IMR-90 (cell line): ENCODE data around the gene PLEKHO2. TPM values are rescaled to one million over a fixed set of nuclear protein-coding genes. Genes with fewer than 3 reads are reported as not detected.

Experiments
- ATAC-seq: fragments of 200-7000 bp; cut with Tn5 transposase; 2 replicates; pipeline ENCODE4 v1.9.1; 2020; ENCODE audit warnings: low read depth, mild to moderate bottlenecking, moderate library complexity
- BruUV-seq: library from RNA; stranded (reverse); fragments of 400-500 nt; replicated peaks from 2 replicates; lab custom pipeline; 2021; lab: Mats Ljungman, UMichigan
- CTCF ChIA-PET: fragments of 300-600 bp; formaldehyde crosslinking; extraction: SDS; loops from one replicate; lab custom pipeline; 2021; ENCODE audit warnings: antibody characterized with exemption; lab: Yijun Ruan, JAX
- POLR2A ChIA-PET: fragments of 300-600 bp; sonication (Branson Sonifier 250); formaldehyde crosslinking; loops from one replicate; lab custom pipeline; 2022; ENCODE audit warnings: antibody characterized with exemption; ENCODE audit not compliant: unreplicated experiment; lab: Charles Lee
- DNase-seq: peaks from one replicate; pipeline ENCODE4 v3.0.0; 2013
- H2AFZ ChIP-seq: replicated peaks from 2 replicates; pipeline ENCODE3; 2013; ENCODE audit warnings: low read length, mild to moderate bottlenecking; ENCODE audit not compliant: poor library complexity
- H2AK5ac ChIP-seq: 2 replicates; pipeline ENCODE4 v1.6.1; 2013; ENCODE audit warnings: low read depth, low read length, inconsistent platforms
- H2AK9ac ChIP-seq: replicated peaks from 2 replicates; pipeline ENCODE3; 2013; ENCODE audit warnings: mild to moderate bottlenecking, low read depth, low read length, moderate library complexity; ENCODE audit not compliant: poor library complexity
- H2BK120ac ChIP-seq: 2 replicates; pipeline ENCODE4 v1.6.1; 2013; ENCODE audit warnings: low read depth, low read length, inconsistent platforms
- H2BK15ac ChIP-seq: 3 replicates; pipeline ENCODE4 v1.6.1; 2013; ENCODE audit warnings: low read depth, low read length, inconsistent platforms
- H2BK20ac ChIP-seq: 2 replicates; pipeline ENCODE4 v1.6.1; 2013; ENCODE audit warnings: low read depth, mild to moderate bottlenecking, inconsistent platforms, low read length, moderate library complexity
- H2BK5ac ChIP-seq: 2 replicates; pipeline ENCODE4 v1.6.1; 2013; ENCODE audit warnings: mild to moderate bottlenecking, low read depth, low read length, inconsistent platforms; ENCODE audit not compliant: poor library complexity, severe bottlenecking
- H3K14ac ChIP-seq: replicated peaks from 2 replicates; pipeline ENCODE4 v1.6.1; 2013; ENCODE audit warnings: low read depth, low read length, inconsistent platforms
- H3K18ac ChIP-seq: 2 replicates; pipeline ENCODE4 v1.6.1; 2013; ENCODE audit warnings: low read depth, low read length, control low read depth
- H3K23ac ChIP-seq: 2 replicates; pipeline ENCODE4 v1.6.1; 2013; ENCODE audit warnings: low read depth, low read length, inconsistent platforms
- H3K27ac ChIP-seq: 2 replicates; pipeline ENCODE4 v1.5.1; 2013; ENCODE audit warnings: mild to moderate bottlenecking, control low read depth, low read length; ENCODE audit not compliant: insufficient read depth
- H3K27me3 ChIP-seq: 2 replicates; pipeline ENCODE4 v1.6.1; 2013; ENCODE audit warnings: low read length; ENCODE audit not compliant: control insufficient read depth, insufficient read depth
- H3K36me3 ChIP-seq: 2 replicates; pipeline ENCODE4 v1.6.1; 2013; ENCODE audit warnings: low read length, mixed read lengths; ENCODE audit not compliant: control insufficient read depth, insufficient read depth
- H3K4ac ChIP-seq: 2 replicates; pipeline ENCODE4 v1.6.1; 2013; ENCODE audit warnings: low read depth, low read length, inconsistent platforms
- H3K4me1 ChIP-seq: 2 replicates; pipeline ENCODE4 v1.6.1; 2013; ENCODE audit warnings: low read length, mixed read lengths; ENCODE audit not compliant: control insufficient read depth, insufficient read depth
- H3K4me2 ChIP-seq: 2 replicates; pipeline ENCODE4 v1.6.1; 2013; ENCODE audit warnings: low read depth, mild to moderate bottlenecking, control low read depth, low read length, moderate library complexity
- H3K4me3 ChIP-seq: 2 replicates; pipeline ENCODE4 v1.5.1; 2013; ENCODE audit warnings: low read depth, mild to moderate bottlenecking, control low read depth, low read length, moderate library complexity; ENCODE audit not compliant: insufficient read depth
- H3K56ac ChIP-seq: 2 replicates; pipeline ENCODE4 v1.6.1; 2013; ENCODE audit warnings: low read length, inconsistent platforms; ENCODE audit not compliant: insufficient read depth; ENCODE audit errors: extremely low read depth
- H3K79me1 ChIP-seq, 2 experiments: 2 replicates each; pipeline ENCODE4 v1.6.1; 2013; ENCODE audit warnings: low read length in 2 of 2, inconsistent platforms in 1 of 2, low read depth in 1 of 2
- H3K9ac ChIP-seq: 2 replicates; pipeline ENCODE4 v1.6.1; 2013; ENCODE audit warnings: low read depth, low read length, control low read depth
- H3K9me1 ChIP-seq: 2 replicates; pipeline ENCODE4 v1.6.1; 2013; ENCODE audit warnings: low read length, inconsistent platforms; ENCODE audit not compliant: insufficient read depth
- H3K9me3 ChIP-seq: 2 replicates; pipeline ENCODE4 v1.6.1; 2013; ENCODE audit warnings: low read length; ENCODE audit not compliant: control insufficient read depth, insufficient read depth
- H4K20me1 ChIP-seq: 2 replicates; pipeline ENCODE4 v1.6.1; 2013; ENCODE audit warnings: low read length, inconsistent platforms; ENCODE audit not compliant: insufficient read depth
- H4K5ac ChIP-seq: 2 replicates; pipeline ENCODE4 v1.6.1; 2013; ENCODE audit warnings: mild to moderate bottlenecking, low read depth, low read length, control low read depth
- H4K8ac ChIP-seq, 2 experiments: 2 replicates each; pipeline ENCODE4 v1.6.1; 2013; ENCODE audit warnings: low read depth in 2 of 2, low read length in 2 of 2, control low read depth in 1 of 2, inconsistent platforms in 1 of 2
- H4K91ac ChIP-seq: 2 replicates; pipeline ENCODE4 v1.6.1; 2013; ENCODE audit warnings: low read depth, low read length, inconsistent platforms; ENCODE audit not compliant: insufficient read depth
- BHLHE40 ChIP-seq: fragments of 150-350 bp; IDR thresholded peaks from 2 replicates; pipeline ENCODE4 v1.6.1; 2016; ENCODE audit warnings: mild to moderate bottlenecking, low read depth, low read length
- CEBPB ChIP-seq: IDR thresholded peaks from 2 replicates; pipeline ENCODE4 v1.6.1; 2012; ENCODE audit warnings: low read depth, low read length, improper control_type of control experiment
- CHD1 ChIP-seq: IDR thresholded peaks from 2 replicates; pipeline ENCODE4 v1.6.1; 2012; ENCODE audit warnings: low read depth, low read length, improper control_type of control experiment
- CTCF ChIP-seq: conservative IDR thresholded peaks from 2 replicates; pipeline ENCODE4 v1.5.1; 2012; ENCODE audit warnings: mild to moderate bottlenecking, low read depth, low read length, improper control_type of control experiment
- ELK1 ChIP-seq: fragments of 150-350 bp; IDR thresholded peaks from 2 replicates; pipeline ENCODE4 v1.6.1; 2016; ENCODE audit warnings: low read depth, mild to moderate bottlenecking, low read length, moderate library complexity, borderline replicate concordance
- FOS ChIP-seq: fragments of 150-350 bp; IDR thresholded peaks from 2 replicates; pipeline ENCODE4 v1.6.1; 2016; ENCODE audit warnings: low read depth, low read length
- MAFK ChIP-seq: IDR thresholded peaks from 2 replicates; pipeline ENCODE4 v1.6.1; 2012; ENCODE audit warnings: low read depth, low read length, improper control_type of control experiment
- MAZ ChIP-seq: IDR thresholded peaks from 2 replicates; pipeline ENCODE4 v1.6.1; 2012; ENCODE audit warnings: low read depth, mild to moderate bottlenecking, low read length, improper control_type of control experiment, moderate library complexity, borderline replicate concordance
- MXI1 ChIP-seq: IDR thresholded peaks from 2 replicates; pipeline ENCODE4 v1.6.1; 2012; ENCODE audit warnings: low read depth, mild to moderate bottlenecking, low read length, moderate library complexity, borderline replicate concordance
- NFE2L2 ChIP-seq: fragments of 150-350 bp; IDR thresholded peaks from 2 replicates; pipeline ENCODE4 v1.6.1; 2016; ENCODE audit warnings: low read depth, mild to moderate bottlenecking, low read length
- POLR2A ChIP-seq: IDR thresholded peaks from 2 replicates; pipeline ENCODE4 v1.6.1; 2012; ENCODE audit warnings: mild to moderate bottlenecking, low read depth, low read length
- RAD21 ChIP-seq: IDR thresholded peaks from 2 replicates; pipeline ENCODE4 v1.6.1; 2012; ENCODE audit warnings: low read length, improper control_type of control experiment
- RCOR1 ChIP-seq: IDR thresholded peaks from 2 replicates; pipeline ENCODE4 v1.6.1; 2012; ENCODE audit warnings: mild to moderate bottlenecking, low read length, improper control_type of control experiment; ENCODE audit not compliant: insufficient replicate concordance
- RFX5 ChIP-seq: IDR thresholded peaks from 2 replicates; pipeline ENCODE4 v1.8.0; 2012; ENCODE audit warnings: low read depth, mild to moderate bottlenecking, low read length, moderate library complexity
- SMC3 ChIP-seq: fragments of 150-350 bp; IDR thresholded peaks from 2 replicates; pipeline ENCODE4 v1.6.1; 2016; ENCODE audit warnings: low read depth, mild to moderate bottlenecking, antibody characterized with exemption, low read length, moderate library complexity
- WGBS, 2 experiments: methylation state at CpG; one replicate each; pipeline versions ENCODE4 v1.1.5 to v1.1.7; 2013; ENCODE audit warnings: missing lambda C conversion rate in 2 of 2; ENCODE audit not compliant: insufficient read length in 1 of 2; ENCODE audit errors: extremely low coverage in 2 of 2; 5-methylcytosine and 5-hydroxymethylcytosine counted together
- dilution Hi-C: fragments of 300-500 bp; cut with HindIII; formaldehyde crosslinking; loops from one replicate; pipeline ENCODE4 v1.14.3; 2018; ENCODE audit warnings: low sequenced_read_pairs; ENCODE audit not compliant: unreplicated experiment
- in situ Hi-C: fragments of 300-500 bp; cut with MboI; formaldehyde crosslinking; loops from 3 replicates; pipeline ENCODE4 v1.14.3; 2019; ENCODE audit warnings: low sequenced_read_pairs, inconsistent platforms, mixed read lengths
- intact Hi-C: fragments of 100-400 bp; cut with micrococcal nuclease; formaldehyde crosslinking; loops from 2 replicates; pipeline ENCODE4 v1.10.0; 2022
- polyA plus RNA-seq, 3 experiments: library from polyadenylated mRNA; depleted of rRNA; stranded (reverse); fragments of >200 nt; gene quantifications; 2 replicates each; pipeline ENCODE4 v1.2.3, GENCODE V29; 2012; ENCODE audit warnings: low replicate concordance in 1 of 3
- total RNA-seq: library from RNA; depleted of rRNA; stranded (reverse); fragments of >200 nt; gene quantifications from 2 replicates; pipeline ENCODE4 v1.2.3, GENCODE V29; 2012
- TF ChIP-seq, protein P1 (sequence below): fragments of 150-350 bp; IDR thresholded peaks from 2 replicates; pipeline ENCODE4 v1.6.1; 2017; ENCODE audit warnings: mild to moderate bottlenecking, antibody characterized with exemption, low read length, low read depth

PLEKHO2 gene
- total and polyA plus RNA-seq, 2 of the 4 experiments (the other 2 are of a cell fraction): 19.0 to 22.5 TPM

DNA sequence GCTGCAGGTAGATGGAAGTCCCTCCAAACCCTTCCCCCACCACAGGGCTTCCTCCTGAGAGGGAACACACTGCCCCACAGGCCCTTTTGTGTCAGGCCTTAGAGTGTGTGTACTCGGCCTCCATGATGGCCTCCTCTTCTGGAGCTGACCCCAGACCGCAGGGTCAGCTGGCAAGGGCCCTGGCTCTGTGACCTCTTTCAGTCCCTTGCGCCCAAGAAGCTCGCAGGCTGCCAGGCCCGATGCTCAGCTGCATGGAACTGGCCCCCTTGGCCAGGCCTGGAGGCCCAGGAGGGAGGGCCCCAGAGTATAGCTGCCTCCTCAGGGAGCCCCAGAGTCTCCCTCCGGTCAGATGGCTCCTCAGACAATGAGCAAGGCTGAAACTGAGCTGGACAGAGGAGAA lies 46.6 kb downstream of the PLEKHO2 start:
- H2AK9ac ChIP-seq: no peak overlapping the region
- no peak overlapping the region for H3K56ac ChIP-seq
- H4K91ac ChIP-seq: no peak overlapping the region
- H3K4ac ChIP-seq: no peak overlapping the region
- no peak overlapping the region for H4K8ac ChIP-seq
- ChIA-PET CTCF (no interaction called here), POLR2A (interaction anchor here (0.6 kb wide), 1 partner anchor 116 kb away, joined by 7 read pairs; no protein-coding TSS in a partner anchor)
- DNase-seq: no peak
- H3K4me1 ChIP-seq: peaks cover 10% of the 10 kb centered on the region
- intact Hi-C loops: no loop called here
- dilution Hi-C loops: no loop called here
- H3K27ac ChIP-seq: no peak overlapping the region
- H3K9me1 ChIP-seq: peaks cover 13% of the 10 kb centered on the region
- no peak overlapping the region for H4K5ac ChIP-seq
- in situ Hi-C loops: no loop called here
- H4K20me1 ChIP-seq: no peaks in the 10 kb centered on the region
- H3K4me3 ChIP-seq: no peak overlapping the region
- H2BK120ac ChIP-seq: no peak overlapping the region
- no peaks in the 10 kb centered on the region for H3K9me3 ChIP-seq
- no peak for TF ChIP-seq SMC3
- no peak for TF ChIP-seq NFE2L2
- no peak for TF ChIP-seq POLR2A
- no peak for TF ChIP-seq MAFK
- no peak for TF ChIP-seq BHLHE40
- no peak for TF ChIP-seq RCOR1
- no peak for TF ChIP-seq RFX5
- TF ChIP-seq CTCF: no peak
- TF ChIP-seq, protein P1, sequence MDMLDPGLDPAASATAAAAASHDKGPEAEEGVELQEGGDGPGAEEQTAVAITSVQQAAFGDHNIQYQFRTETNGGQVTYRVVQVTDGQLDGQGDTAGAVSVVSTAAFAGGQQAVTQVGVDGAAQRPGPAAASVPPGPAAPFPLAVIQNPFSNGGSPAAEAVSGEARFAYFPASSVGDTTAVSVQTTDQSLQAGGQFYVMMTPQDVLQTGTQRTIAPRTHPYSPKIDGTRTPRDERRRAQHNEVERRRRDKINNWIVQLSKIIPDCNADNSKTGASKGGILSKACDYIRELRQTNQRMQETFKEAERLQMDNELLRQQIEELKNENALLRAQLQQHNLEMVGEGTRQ: no peak
- TF ChIP-seq CEBPB: no peak
- no peak for TF ChIP-seq RAD21
- no peak for TF ChIP-seq MXI1
- TF ChIP-seq ELK1: no peak
- TF ChIP-seq FOS: no peak
- no peak for TF ChIP-seq MAZ
- TF ChIP-seq CHD1: no peak
- no peak overlapping the region for H2AFZ ChIP-seq
- no peak for ATAC-seq
- no peak overlapping the region for H2AK5ac ChIP-seq
- 83% methylated on average over 4 of the region's 6 CpGs; no CpG with 5 or more reads in 1 of the 2 experiments for WGBS, 2 experiments
- no peak overlapping the region for H2BK5ac ChIP-seq
- no TSS peak for BruUV-seq
- no peak overlapping the region for H2BK20ac ChIP-seq
- no peaks in the 10 kb centered on the region for H3K27me3 ChIP-seq
- no peak overlapping the region for H3K23ac ChIP-seq
- no peak overlapping the region for H2BK15ac ChIP-seq
- H3K79me1 ChIP-seq: no peaks in the 10 kb centered on the region; a peak in 1 of 4 replicates
- H3K14ac ChIP-seq: no peak overlapping the region
- no peak overlapping the region for H3K4me2 ChIP-seq
- no peaks in the 10 kb centered on the region for H3K36me3 ChIP-seq
- no peak overlapping the region for H3K9ac ChIP-seq
- H3K18ac ChIP-seq: no peak overlapping the region
